Karpas-422 (cell line): Measurements from ENCODE around the gene ATXN7. TPM values are rescaled to one million over a fixed set of nuclear protein-coding genes. Genes with fewer than 3 reads are reported as not detected.

ENCODE experiments used
- DNase-seq: peaks from one replicate; pipeline ENCODE4 v3.0.0-alpha.2; 2015
- H2AFZ ChIP-seq: fragments of 200-600 bp; sonication (generic); 2 replicates; pipeline ENCODE4 v1.6.1; 2014; ENCODE audit warnings: antibody characterized with exemption, low read length, mixed read lengths
- H3K27ac ChIP-seq: fragments of 200-600 bp; sonication (generic); 2 replicates; pipeline ENCODE4 v1.5.1; 2014; ENCODE audit warnings: mild to moderate bottlenecking, low read length, moderate library complexity
- H3K27me3 ChIP-seq: fragments of 200-600 bp; sonication (generic); 2 replicates; pipeline ENCODE4 v1.6.1; 2014; ENCODE audit warnings: low read length, mixed read lengths
- H3K36me3 ChIP-seq: fragments of 200-600 bp; sonication (generic); 2 replicates; pipeline ENCODE4 v1.6.1; 2014; ENCODE audit warnings: low read length, mixed read lengths; ENCODE audit not compliant: insufficient read depth
- H3K4me1 ChIP-seq: fragments of 200-600 bp; sonication (generic); 2 replicates; pipeline ENCODE4 v1.6.1; 2014; ENCODE audit warnings: mild to moderate bottlenecking, low read length, mixed read lengths
- H3K4me2 ChIP-seq: fragments of 200-600 bp; sonication (generic); 2 replicates; pipeline ENCODE4 v1.6.1; 2014; ENCODE audit warnings: low read length, low read depth, mild to moderate bottlenecking; ENCODE audit not compliant: poor library complexity, severe bottlenecking
- H3K4me3 ChIP-seq: fragments of 200-600 bp; sonication (generic); 2 replicates; pipeline ENCODE4 v1.5.1; 2014; ENCODE audit warnings: mild to moderate bottlenecking, antibody characterized with exemption, low read length, mixed read lengths
- H3K79me2 ChIP-seq: fragments of 200-600 bp; sonication (generic); 2 replicates; pipeline ENCODE4 v1.6.1; 2014; ENCODE audit warnings: mild to moderate bottlenecking, low read length, mixed read lengths
- H3K9ac ChIP-seq: fragments of 200-600 bp; sonication (generic); 2 replicates; pipeline ENCODE4 v1.6.0; 2014; ENCODE audit warnings: low read length
- H3K9me2 ChIP-seq: fragments of 200-600 bp; sonication (generic), shearing (Covaris generic); replicated peaks from 2 replicates; pipeline ENCODE4 v1.6.0; 2014; ENCODE audit warnings: mild to moderate bottlenecking, low read length, moderate library complexity; ENCODE audit not compliant: insufficient read depth
- H3K9me3 ChIP-seq: fragments of 300-700, 200-600 bp; sonication (generic); 2 replicates; pipeline ENCODE4 v1.6.1; 2014; ENCODE audit warnings: low read length, mixed read lengths
- H4K20me1 ChIP-seq: fragments of 200-600 bp; sonication (generic); 2 replicates; pipeline ENCODE4 v1.6.1; 2014; ENCODE audit warnings: mild to moderate bottlenecking, antibody characterized with exemption, low read length, low read depth; ENCODE audit not compliant: insufficient read depth
- total RNA-seq: library from RNA; depleted of rRNA; stranded (reverse); fragments of >200 nt; shearing (Covaris generic); gene quantifications from 2 replicates; pipeline ENCODE4 v1.2.3, GENCODE V29; 2014; ENCODE audit warnings: low replicate concordance

The ATXN7 gene
- total RNA-seq, 1 experiment from 2014 or later = 33.6 TPM

GRCh38 chr3:63857311-63857710 is 6.4 kb upstream of the ATXN7 start:
- Histone ChIP-seq H3K79me2 (peaks cover 99% of the 10 kb centered on the region), H3K9ac (no peak overlapping the region), H3K4me2 (no peak overlapping the region), H3K9me2 (no peaks in the 10 kb centered on the region), H3K4me1 (peaks cover 43% of the 10 kb centered on the region), H3K4me3 (no peak overlapping the region), H3K27me3 (no peaks in the 10 kb centered on the region), H4K20me1 (no peaks in the 10 kb centered on the region), H2AFZ (no peak overlapping the region), H3K27ac (0 out of 2 replicates have a peak overlapping the region, but pooled peaks have one; percentile 2), H3K9me3 (no peaks in the 10 kb centered on the region), H3K36me3 (no peaks in the 10 kb centered on the region; the same call in 1 of the 2 replicates)
- no peak for DNase-seq

GRCh38 chr3:63860776-63861175 is 2.9 kb upstream of the ATXN7 start:
- Histone ChIP-seq H3K27ac (no peak overlapping the region), H4K20me1 (no peaks in the 10 kb centered on the region), H3K36me3 (no peaks in the 10 kb centered on the region; the same call in 1 of the 2 replicates), H2AFZ (no peak overlapping the region), H3K79me2 (peaks cover 95% of the 10 kb centered on the region), H3K4me2 (no peak overlapping the region), H3K9ac (no peak overlapping the region), H3K4me3 (no peak overlapping the region), H3K4me1 (peaks cover 52% of the 10 kb centered on the region), H3K9me2 (no peaks in the 10 kb centered on the region), H3K27me3 (no peaks in the 10 kb centered on the region), H3K9me3 (no peaks in the 10 kb centered on the region)
- DNase-seq = no peak

GRCh38 chr3:63861306-63861705 is 2.4 kb upstream of the ATXN7 start:
- Histone ChIP-seq H3K27me3 (no peaks in the 10 kb centered on the region), H2AFZ (no peak overlapping the region), H3K4me1 (peaks cover 57% of the 10 kb centered on the region), H3K36me3 (peaks cover 5% of the 10 kb centered on the region; the same call in 1 of the 2 replicates), H3K4me3 (no peak overlapping the region), H3K4me2 (peak overlapping the region; percentile 90), H4K20me1 (no peaks in the 10 kb centered on the region), H3K27ac (no peak overlapping the region), H3K79me2 (peaks cover 95% of the 10 kb centered on the region), H3K9ac (no peak overlapping the region), H3K9me3 (no peaks in the 10 kb centered on the region), H3K9me2 (no peaks in the 10 kb centered on the region)
- DNase-seq = no peak

GRCh38 chr3:63862804-63863149 is 890 bp upstream of the ATXN7 start:
- H3K9me2 ChIP-seq = no peaks in the 10 kb centered on the region
- H2AFZ ChIP-seq = no peak overlapping the region
- peaks cover 61% of the 10 kb centered on the region for H3K4me1 ChIP-seq
- H3K79me2 ChIP-seq = peaks cover 95% of the 10 kb centered on the region
- peak; percentile 59 for DNase-seq
- H3K9me3 ChIP-seq = no peaks in the 10 kb centered on the region
- peaks cover 10% of the 10 kb centered on the region; the same call in 1 of the 2 replicates for H3K36me3 ChIP-seq
- peak overlapping the region; percentile 91 for H3K9ac ChIP-seq
- peak overlapping the region; percentile 80 for H3K27ac ChIP-seq
- H3K4me2 ChIP-seq = peak overlapping the region; percentile 90
- no peaks in the 10 kb centered on the region for H4K20me1 ChIP-seq
- no peaks in the 10 kb centered on the region for H3K27me3 ChIP-seq
- peak overlapping the region; percentile 95 for H3K4me3 ChIP-seq

GRCh38 chr3:63864008-63864964 is 619 bp downstream of the ATXN7 start:
- Histone ChIP-seq H3K36me3 (peaks cover 16% of the 10 kb centered on the region; the same call in 1 of the 2 replicates), H3K79me2 (peaks cover 95% of the 10 kb centered on the region), H3K27me3 (no peaks in the 10 kb centered on the region), H3K4me1 (peaks cover 61% of the 10 kb centered on the region), H3K9me2 (no peaks in the 10 kb centered on the region), H3K9me3 (no peaks in the 10 kb centered on the region), H3K9ac (peak overlapping the region; percentile 90), H3K4me2 (peak overlapping the region; percentile 75), H2AFZ (peak overlapping the region; percentile 20; the same call in 1 of the 2 replicates), H3K4me3 (peak overlapping the region; percentile 92), H4K20me1 (no peaks in the 10 kb centered on the region), H3K27ac (peak overlapping the region; percentile 71)
- peak; percentile 84 for DNase-seq

- peaks cover 95% of the 10 kb centered on the region for H3K79me2 ChIP-seq
These were observed 1.3 kb downstream of the ATXN7 start for GRCh38 chr3:63864965-63865327.

GRCh38 chr3:63867225-63867624 is 3.6 kb downstream of the ATXN7 start:
- no peak for DNase-seq
- H3K9ac ChIP-seq = no peak overlapping the region
- no peak overlapping the region for H3K4me2 ChIP-seq
- no peaks in the 10 kb centered on the region; the same call in 1 of the 2 replicates for H4K20me1 ChIP-seq
- peaks cover 94% of the 10 kb centered on the region for H3K79me2 ChIP-seq
- H3K4me3 ChIP-seq = no peak overlapping the region
- peaks cover 20% of the 10 kb centered on the region; the same call in 1 of the 2 replicates for H3K36me3 ChIP-seq
- no peaks in the 10 kb centered on the region for H3K9me3 ChIP-seq
- no peak overlapping the region for H3K27ac ChIP-seq
- H2AFZ ChIP-seq = no peak overlapping the region
- H3K4me1 ChIP-seq = peaks cover 62% of the 10 kb centered on the region
- H3K9me2 ChIP-seq = no peaks in the 10 kb centered on the region
- H3K27me3 ChIP-seq = no peaks in the 10 kb centered on the region

More at GRCh38 chr3:63864965-63865327, 1.3 kb downstream of the ATXN7 start:
- Histone ChIP-seq H4K20me1 (no peaks in the 10 kb centered on the region), H3K4me1 (peaks cover 61% of the 10 kb centered on the region), H3K4me3 (peak overlapping the region; percentile 92), H3K27me3 (no peaks in the 10 kb centered on the region), H3K9me2 (no peaks in the 10 kb centered on the region), H3K4me2 (peak overlapping the region; percentile 75), H3K9ac (peak overlapping the region; percentile 90), H3K36me3 (peaks cover 16% of the 10 kb centered on the region; the same call in 1 of the 2 replicates), H2AFZ (peak overlapping the region; percentile 20; the same call in 1 of the 2 replicates), H3K9me3 (no peaks in the 10 kb centered on the region), H3K27ac (peak overlapping the region; percentile 71)
- no peak for DNase-seq

- Histone ChIP-seq H3K36me3 (peaks cover 24% of the 10 kb centered on the region; the same call in 1 of the 2 replicates), H3K27ac (no peak overlapping the region), H3K79me2 (peaks cover 98% of the 10 kb centered on the region), H3K4me2 (peak overlapping the region; percentile 24), H3K4me3 (no peak overlapping the region), H3K9me2 (no peaks in the 10 kb centered on the region), H2AFZ (no peak overlapping the region), H3K9ac (no peak overlapping the region), H3K27me3 (no peaks in the 10 kb centered on the region), H3K9me3 (no peaks in the 10 kb centered on the region), H4K20me1 (no peaks in the 10 kb centered on the region; the same call in 1 of the 2 replicates), H3K4me1 (peaks cover 69% of the 10 kb centered on the region)
- DNase-seq = no peak
These were observed 6.4 kb downstream of the ATXN7 start for GRCh38 chr3:63869940-63870614.
